HG02852 (cell line): ENCODE measurements around the gene SLC26A6.

Experiments used
- ATAC-seq: cut with Tn5 transposase; IDR thresholded peaks from one replicate; pipeline ENCODE4 v1.9.1; 2021; ENCODE audit warnings: mild to moderate bottlenecking, moderate library complexity; ENCODE audit not compliant: unreplicated experiment

Gene SLC26A6

DNA sequence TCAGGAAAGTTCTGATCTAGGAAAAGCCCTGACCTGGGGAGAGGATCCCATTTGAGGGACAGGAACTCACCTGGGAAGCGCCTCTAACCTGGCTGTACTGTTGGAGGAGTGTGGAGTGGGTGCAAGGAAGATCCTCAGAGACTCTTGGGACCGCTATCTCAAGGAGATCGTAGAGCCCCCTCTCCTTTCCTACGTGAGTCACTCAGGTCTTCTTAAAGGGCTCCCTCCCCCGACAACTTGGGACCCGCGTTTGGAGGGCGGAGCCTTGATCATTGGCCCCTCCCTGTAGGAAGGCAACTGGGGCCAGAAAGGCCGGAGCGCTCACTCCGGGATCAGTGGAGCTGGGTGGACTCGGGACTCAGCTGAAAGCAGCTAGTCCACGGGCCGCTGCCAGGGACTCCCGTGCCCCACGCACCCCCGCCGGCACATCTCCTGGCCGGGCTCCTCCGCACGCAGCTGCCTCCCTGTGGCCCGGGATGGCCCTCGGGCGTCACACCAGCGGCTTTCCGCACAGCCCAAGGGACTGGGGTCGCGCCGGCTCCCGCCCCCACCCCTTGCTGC lies 520 bp downstream of the SLC26A6 start:
- peak; percentile 18 for ATAC-seq

DNA sequence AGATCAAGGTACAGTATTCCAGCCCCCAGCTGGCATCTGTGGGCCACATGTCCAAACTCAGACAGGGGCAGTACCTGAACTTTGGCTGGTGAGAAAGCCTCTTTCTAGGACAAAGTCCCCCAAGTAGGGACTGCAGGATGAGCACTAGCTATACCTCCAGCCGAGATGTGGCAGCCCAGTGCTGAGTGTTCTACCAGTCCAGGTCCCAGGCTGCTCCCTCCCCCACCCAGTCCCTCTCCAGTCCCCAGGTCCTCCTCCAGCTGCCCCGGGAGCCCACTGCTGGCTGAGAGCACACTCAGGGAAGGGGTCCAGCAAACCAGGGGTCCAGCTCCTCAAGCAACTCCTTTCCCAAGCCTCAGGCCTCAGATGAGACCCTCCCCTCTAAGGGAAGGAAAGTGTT lies 1.5 kb downstream of the SLC26A6 start:
- no peak for ATAC-seq

DNA sequence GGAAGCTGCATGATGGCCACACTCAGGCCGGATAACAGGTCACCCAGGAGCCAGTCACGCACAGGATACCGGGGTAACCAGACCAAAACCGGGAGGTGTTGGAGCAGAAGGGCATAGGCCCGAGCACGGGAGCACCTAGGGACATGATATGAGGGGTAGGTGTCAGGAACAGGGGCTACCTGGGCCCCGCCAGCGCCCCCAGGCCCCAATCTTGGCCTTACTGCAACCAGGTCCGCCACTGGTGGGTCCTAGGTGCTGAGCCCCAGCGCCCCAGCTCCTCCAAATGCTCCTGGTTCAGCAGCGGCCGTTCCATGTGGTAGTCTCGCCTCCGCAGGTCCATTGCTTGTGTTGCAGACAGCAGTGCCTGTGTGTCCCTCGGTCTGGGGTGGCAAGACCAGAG lies 2.0 kb downstream of the SLC26A6 start:
- no peak for ATAC-seq

- ATAC-seq = no peak
These were observed 3.5 kb downstream of the SLC26A6 start for GRCh38 chr3:48631516-48632448.

DNA sequence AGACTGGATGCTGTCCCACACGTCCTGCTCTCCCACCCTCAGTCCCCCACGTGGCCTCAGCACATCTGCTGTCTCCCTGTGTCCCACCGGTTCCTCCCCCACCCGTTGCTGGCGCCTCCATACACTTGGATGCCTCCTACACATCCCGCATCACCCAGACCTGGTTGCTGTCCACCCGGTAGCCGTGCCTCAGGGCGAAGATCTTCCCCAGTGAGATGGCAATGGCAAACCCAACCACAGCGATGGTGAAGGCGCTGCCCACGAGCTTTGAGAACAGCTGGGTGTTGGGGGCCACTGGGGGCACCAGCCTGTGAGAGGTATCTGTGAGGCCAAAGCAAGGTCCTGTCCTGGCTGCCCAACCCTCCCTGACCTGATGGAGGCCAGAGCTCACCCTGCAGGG lies 4.4 kb downstream of the SLC26A6 start:
- no peak for ATAC-seq

- ATAC-seq = no peak
These were observed 4.9 kb downstream of the SLC26A6 start for GRCh38 chr3:48630407-48630806.

DNA sequence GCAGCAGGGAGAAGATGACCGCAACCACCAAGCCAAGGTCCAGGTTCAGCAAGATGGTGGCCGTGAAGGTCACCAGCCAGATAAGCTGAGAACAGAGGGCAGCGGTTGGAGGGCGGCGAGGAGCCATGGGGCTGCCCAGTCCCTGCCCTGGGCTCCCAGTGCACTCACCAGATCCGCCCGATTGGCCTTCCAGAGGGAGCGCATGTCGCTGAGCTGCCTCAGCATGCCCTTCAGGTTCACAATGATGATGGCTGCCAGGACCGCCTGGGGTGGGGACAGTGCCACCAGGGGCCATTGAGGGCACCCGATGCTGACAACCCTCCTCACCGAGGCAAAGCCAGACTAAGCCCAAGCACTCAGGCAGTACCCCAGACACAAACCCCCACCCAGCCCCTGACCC lies 5.4 kb downstream of the SLC26A6 start:
- ATAC-seq = no peak

- ATAC-seq = no peak
These were observed 6.8 kb downstream of the SLC26A6 start for GRCh38 chr3:48628277-48629017.

DNA sequence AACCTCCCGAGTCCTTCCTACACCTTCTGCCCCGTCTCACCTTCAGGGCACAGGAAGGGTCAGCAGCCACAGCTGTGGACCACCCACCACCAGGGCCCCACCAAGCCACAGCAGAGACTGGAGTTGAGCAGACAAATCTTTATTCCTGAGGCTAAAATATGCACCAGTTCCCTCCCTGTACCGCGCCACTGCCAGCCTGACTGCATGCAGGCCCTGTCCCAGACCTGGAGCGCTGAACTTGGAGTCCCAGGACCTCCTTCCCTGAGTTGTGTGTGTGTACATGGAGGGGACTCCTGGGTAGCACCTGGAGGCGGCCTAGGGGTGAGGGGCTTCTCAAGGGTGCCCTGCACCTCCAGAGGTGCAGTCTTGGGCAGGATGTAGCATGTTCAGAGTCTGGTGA lies 9.7 kb downstream of the SLC26A6 start:
- ATAC-seq = no peak

GRCh38 chr3:48624767-48625166 lies 10.5 kb downstream of the SLC26A6 start:
- no peak for ATAC-seq

- no peak for ATAC-seq
These were observed 11.3 kb downstream of the SLC26A6 start for GRCh38 chr3:48623851-48624547.

DNA sequence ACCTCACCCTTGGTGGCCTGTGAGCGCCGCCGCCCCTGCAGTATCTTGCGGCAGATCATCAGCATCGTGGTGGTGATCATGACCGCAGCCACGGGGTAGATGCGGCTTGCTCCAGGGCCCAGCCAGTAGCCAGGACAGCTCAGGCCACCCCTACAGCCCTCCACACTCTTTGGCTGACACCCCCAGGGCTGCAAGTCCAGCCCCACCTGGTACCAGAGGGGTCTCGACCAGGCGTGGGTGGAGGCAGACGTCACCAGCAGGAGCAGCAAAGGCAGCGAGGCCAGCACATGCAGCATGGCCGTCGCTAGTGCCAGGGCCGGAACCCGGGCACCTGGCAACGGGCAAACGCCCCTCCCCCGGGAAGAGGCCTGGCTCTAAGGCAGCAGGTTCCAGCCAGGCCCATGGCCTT lies 13.8 kb downstream of the SLC26A6 start, which contains the start of gene TMEM89:
TMEM89 (minus strand) TSS at position 309 of the 409 bp plus-strand sequence; CDS start at position 296, 13 bp downstream.
- ATAC-seq = no peak

GRCh38 chr3:48619541-48620524 lies 15.4 kb downstream of the SLC26A6 start:
- ATAC-seq = no peak

- no peak for ATAC-seq
These were observed 17.7 kb downstream of the SLC26A6 start for GRCh38 chr3:48617559-48617958.

DNA sequence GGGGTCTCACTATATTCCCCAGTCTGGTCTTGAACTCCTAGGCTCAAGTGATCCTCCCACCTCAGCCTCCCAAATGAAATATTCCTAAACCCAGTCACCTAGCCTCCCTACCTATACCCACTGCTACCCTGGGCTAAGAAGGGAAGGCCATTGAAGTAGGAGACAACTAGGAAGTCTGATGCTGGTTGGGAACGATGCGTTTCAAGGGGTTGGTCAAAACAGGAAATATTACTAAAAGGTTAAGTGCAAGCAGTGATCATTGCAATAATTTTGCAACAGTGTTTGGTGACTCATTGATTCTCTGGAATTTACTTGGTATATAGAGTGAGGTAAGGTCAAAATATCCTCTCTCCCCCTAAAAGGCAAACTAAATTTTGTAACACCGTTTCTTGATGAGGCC lies 21.2 kb downstream of the SLC26A6 start:
- no peak for ATAC-seq

- no peak for ATAC-seq
These were observed 23.0 kb downstream of the SLC26A6 start for GRCh38 chr3:48612309-48612708.

- peak; percentile 96 for ATAC-seq
These were observed 25.9 kb downstream of the SLC26A6 start, which contains the start of gene UQCRC1 for GRCh38 chr3:48609088-48610005. UQCRC1 (minus strand) TSS chr3:48609646; CDS start chr3:48609620, 26 bp downstream.

DNA sequence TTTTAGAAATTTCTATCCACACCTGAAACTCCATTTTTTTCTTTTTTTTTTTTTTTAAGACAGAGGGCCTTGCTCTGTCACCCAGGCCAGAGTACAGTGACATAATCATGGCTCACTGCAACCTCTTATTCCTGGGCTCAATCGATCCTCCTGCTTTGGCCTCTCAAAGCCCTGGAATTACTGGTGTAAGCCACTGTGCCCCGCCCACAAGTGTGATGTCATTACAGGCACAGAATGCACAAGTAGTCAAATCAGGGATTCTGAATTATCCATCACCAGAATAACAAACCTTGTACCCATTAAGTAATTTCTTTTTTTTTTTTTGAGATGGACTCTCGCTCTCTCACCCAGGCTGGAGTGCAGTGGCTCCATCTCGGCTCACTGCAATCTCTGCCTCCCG lies 27.7 kb downstream of the SLC26A6 start:
- ATAC-seq = no peak

- ATAC-seq = no peak
These were observed 33.7 kb downstream of the SLC26A6 start for GRCh38 chr3:48601622-48601994.
